IMR-90 (cell line): ENCODE data around the gene GNA14. TPM values are rescaled to one million over a fixed set of nuclear protein-coding genes. Genes with fewer than 3 reads are reported as not detected.

ENCODE experiments used
- ATAC-seq: fragments of 200-7000 bp; cut with Tn5 transposase; 2 replicates; pipeline ENCODE4 v1.9.1; 2020; ENCODE audit warnings: low read depth, mild to moderate bottlenecking, moderate library complexity
- BruUV-seq: library from RNA; stranded (reverse); fragments of 400-500 nt; replicated peaks from 2 replicates; lab custom pipeline; 2021; lab: Mats Ljungman, UMichigan
- CTCF ChIA-PET: fragments of 300-600 bp; formaldehyde crosslinking; extraction: SDS; loops from one replicate; lab custom pipeline; 2021; ENCODE audit warnings: antibody characterized with exemption; lab: Yijun Ruan, JAX
- POLR2A ChIA-PET: fragments of 300-600 bp; sonication (Branson Sonifier 250); formaldehyde crosslinking; loops from one replicate; lab custom pipeline; 2022; ENCODE audit warnings: antibody characterized with exemption; ENCODE audit not compliant: unreplicated experiment; lab: Charles Lee
- DNase-seq: peaks from one replicate; pipeline ENCODE4 v3.0.0; 2013
- H2AFZ ChIP-seq: replicated peaks from 2 replicates; pipeline ENCODE3; 2013; ENCODE audit warnings: low read length, mild to moderate bottlenecking; ENCODE audit not compliant: poor library complexity
- H2AK5ac ChIP-seq: 2 replicates; pipeline ENCODE4 v1.6.1; 2013; ENCODE audit warnings: low read depth, low read length, inconsistent platforms
- H2AK9ac ChIP-seq: replicated peaks from 2 replicates; pipeline ENCODE3; 2013; ENCODE audit warnings: mild to moderate bottlenecking, low read depth, low read length, moderate library complexity; ENCODE audit not compliant: poor library complexity
- H2BK120ac ChIP-seq: 2 replicates; pipeline ENCODE4 v1.6.1; 2013; ENCODE audit warnings: low read depth, low read length, inconsistent platforms
- H2BK15ac ChIP-seq: 3 replicates; pipeline ENCODE4 v1.6.1; 2013; ENCODE audit warnings: low read depth, low read length, inconsistent platforms
- H2BK20ac ChIP-seq: 2 replicates; pipeline ENCODE4 v1.6.1; 2013; ENCODE audit warnings: low read depth, mild to moderate bottlenecking, inconsistent platforms, low read length, moderate library complexity
- H2BK5ac ChIP-seq: 2 replicates; pipeline ENCODE4 v1.6.1; 2013; ENCODE audit warnings: mild to moderate bottlenecking, low read depth, low read length, inconsistent platforms; ENCODE audit not compliant: poor library complexity, severe bottlenecking
- H3K14ac ChIP-seq: replicated peaks from 2 replicates; pipeline ENCODE4 v1.6.1; 2013; ENCODE audit warnings: low read depth, low read length, inconsistent platforms
- H3K18ac ChIP-seq: 2 replicates; pipeline ENCODE4 v1.6.1; 2013; ENCODE audit warnings: low read depth, low read length, control low read depth
- H3K23ac ChIP-seq: 2 replicates; pipeline ENCODE4 v1.6.1; 2013; ENCODE audit warnings: low read depth, low read length, inconsistent platforms
- H3K27ac ChIP-seq: 2 replicates; pipeline ENCODE4 v1.5.1; 2013; ENCODE audit warnings: mild to moderate bottlenecking, control low read depth, low read length; ENCODE audit not compliant: insufficient read depth
- H3K27me3 ChIP-seq: 2 replicates; pipeline ENCODE4 v1.6.1; 2013; ENCODE audit warnings: low read length; ENCODE audit not compliant: control insufficient read depth, insufficient read depth
- H3K36me3 ChIP-seq: 2 replicates; pipeline ENCODE4 v1.6.1; 2013; ENCODE audit warnings: low read length, mixed read lengths; ENCODE audit not compliant: control insufficient read depth, insufficient read depth
- H3K4ac ChIP-seq: 2 replicates; pipeline ENCODE4 v1.6.1; 2013; ENCODE audit warnings: low read depth, low read length, inconsistent platforms
- H3K4me1 ChIP-seq: 2 replicates; pipeline ENCODE4 v1.6.1; 2013; ENCODE audit warnings: low read length, mixed read lengths; ENCODE audit not compliant: control insufficient read depth, insufficient read depth
- H3K4me2 ChIP-seq: 2 replicates; pipeline ENCODE4 v1.6.1; 2013; ENCODE audit warnings: low read depth, mild to moderate bottlenecking, control low read depth, low read length, moderate library complexity
- H3K4me3 ChIP-seq: 2 replicates; pipeline ENCODE4 v1.5.1; 2013; ENCODE audit warnings: low read depth, mild to moderate bottlenecking, control low read depth, low read length, moderate library complexity; ENCODE audit not compliant: insufficient read depth
- H3K56ac ChIP-seq: 2 replicates; pipeline ENCODE4 v1.6.1; 2013; ENCODE audit warnings: low read length, inconsistent platforms; ENCODE audit not compliant: insufficient read depth; ENCODE audit errors: extremely low read depth
- H3K79me1 ChIP-seq, 2 experiments: 2 replicates each; pipeline ENCODE4 v1.6.1; 2013; ENCODE audit warnings: low read length in 2 of 2, inconsistent platforms in 1 of 2, low read depth in 1 of 2
- H3K9ac ChIP-seq: 2 replicates; pipeline ENCODE4 v1.6.1; 2013; ENCODE audit warnings: low read depth, low read length, control low read depth
- H3K9me1 ChIP-seq: 2 replicates; pipeline ENCODE4 v1.6.1; 2013; ENCODE audit warnings: low read length, inconsistent platforms; ENCODE audit not compliant: insufficient read depth
- H3K9me3 ChIP-seq: 2 replicates; pipeline ENCODE4 v1.6.1; 2013; ENCODE audit warnings: low read length; ENCODE audit not compliant: control insufficient read depth, insufficient read depth
- H4K20me1 ChIP-seq: 2 replicates; pipeline ENCODE4 v1.6.1; 2013; ENCODE audit warnings: low read length, inconsistent platforms; ENCODE audit not compliant: insufficient read depth
- H4K5ac ChIP-seq: 2 replicates; pipeline ENCODE4 v1.6.1; 2013; ENCODE audit warnings: mild to moderate bottlenecking, low read depth, low read length, control low read depth
- H4K8ac ChIP-seq, 2 experiments: 2 replicates each; pipeline ENCODE4 v1.6.1; 2013; ENCODE audit warnings: low read depth in 2 of 2, low read length in 2 of 2, control low read depth in 1 of 2, inconsistent platforms in 1 of 2
- H4K91ac ChIP-seq: 2 replicates; pipeline ENCODE4 v1.6.1; 2013; ENCODE audit warnings: low read depth, low read length, inconsistent platforms; ENCODE audit not compliant: insufficient read depth
- BHLHE40 ChIP-seq: fragments of 150-350 bp; IDR thresholded peaks from 2 replicates; pipeline ENCODE4 v1.6.1; 2016; ENCODE audit warnings: mild to moderate bottlenecking, low read depth, low read length
- CEBPB ChIP-seq: IDR thresholded peaks from 2 replicates; pipeline ENCODE4 v1.6.1; 2012; ENCODE audit warnings: low read depth, low read length, improper control_type of control experiment
- MAZ ChIP-seq: IDR thresholded peaks from 2 replicates; pipeline ENCODE4 v1.6.1; 2012; ENCODE audit warnings: low read depth, mild to moderate bottlenecking, low read length, improper control_type of control experiment, moderate library complexity, borderline replicate concordance
- MXI1 ChIP-seq: IDR thresholded peaks from 2 replicates; pipeline ENCODE4 v1.6.1; 2012; ENCODE audit warnings: low read depth, mild to moderate bottlenecking, low read length, moderate library complexity, borderline replicate concordance
- USF2 ChIP-seq: fragments of 150-350 bp; IDR thresholded peaks from 2 replicates; pipeline ENCODE4 v1.6.1; 2017; ENCODE audit warnings: mild to moderate bottlenecking, antibody characterized with exemption, low read length, low read depth
- WGBS, 2 experiments: methylation state at CpG; one replicate each; pipeline versions ENCODE4 v1.1.5 to v1.1.7; 2013; ENCODE audit warnings: missing lambda C conversion rate in 2 of 2; ENCODE audit not compliant: insufficient read length in 1 of 2; ENCODE audit errors: extremely low coverage in 2 of 2; 5-methylcytosine and 5-hydroxymethylcytosine counted together
- dilution Hi-C: fragments of 300-500 bp; cut with HindIII; formaldehyde crosslinking; loops from one replicate; pipeline ENCODE4 v1.14.3; 2018; ENCODE audit warnings: low sequenced_read_pairs; ENCODE audit not compliant: unreplicated experiment
- in situ Hi-C: fragments of 300-500 bp; cut with MboI; formaldehyde crosslinking; loops from 3 replicates; pipeline ENCODE4 v1.14.3; 2019; ENCODE audit warnings: low sequenced_read_pairs, inconsistent platforms, mixed read lengths
- intact Hi-C: fragments of 100-400 bp; cut with micrococcal nuclease; formaldehyde crosslinking; loops from 2 replicates; pipeline ENCODE4 v1.10.0; 2022
- polyA plus RNA-seq, 3 experiments: library from polyadenylated mRNA; depleted of rRNA; stranded (reverse); fragments of >200 nt; gene quantifications; 2 replicates each; pipeline ENCODE4 v1.2.3, GENCODE V29; 2012; ENCODE audit warnings: low replicate concordance in 1 of 3
- total RNA-seq: library from RNA; depleted of rRNA; stranded (reverse); fragments of >200 nt; gene quantifications from 2 replicates; pipeline ENCODE4 v1.2.3, GENCODE V29; 2012

Gene GNA14
- total and polyA plus RNA-seq, 2 of the 4 experiments (the other 2 are of a cell fraction): under 0.01 to 0.03 TPM

GRCh38 chr9:77427256-77427927 lies 220.7 kb downstream of the GNA14 start:
- Histone ChIP-seq H4K8ac (no peak overlapping the region), H3K9me1 (no peaks in the 10 kb centered on the region), H2AK9ac (no peak overlapping the region), H3K4me2 (no peak overlapping the region), H2BK120ac (no peak overlapping the region), H2BK15ac (no peak overlapping the region), H2BK5ac (no peak overlapping the region), H2BK20ac (no peak overlapping the region), H3K27ac (no peak overlapping the region), H3K27me3 (no peaks in the 10 kb centered on the region), H3K9ac (no peak overlapping the region), H3K18ac (no peak overlapping the region), H3K9me3 (no peaks in the 10 kb centered on the region), H2AFZ (no peak overlapping the region), H3K79me1 (no peaks in the 10 kb centered on the region), H4K5ac (no peak overlapping the region), H3K4ac (no peak overlapping the region), H4K20me1 (no peaks in the 10 kb centered on the region), H3K23ac (no peak overlapping the region), H3K56ac (no peak overlapping the region), H3K4me3 (no peak overlapping the region), H3K14ac (no peak overlapping the region), H3K36me3 (no peaks in the 10 kb centered on the region), H3K4me1 (no peaks in the 10 kb centered on the region), H4K91ac (no peak overlapping the region), H2AK5ac (no peak overlapping the region)
- dilution Hi-C loops (no loop called here), intact Hi-C loops (no loop called here), in situ Hi-C loops (no loop called here)
- no TSS peak for BruUV-seq
- 100% methylated on average over 1 of the region's 7 CpGs; no CpG with 5 or more reads in 1 of the 2 experiments for WGBS, 2 experiments
- ATAC-seq: no peak
- CTCF ChIA-PET: interaction anchor here (0.7 kb wide), 1 partner anchor 261 kb away, joined by 3 read pairs; no protein-coding TSS in a partner anchor
- POLR2A ChIA-PET: no interaction called here
- TF ChIP-seq MXI1 (no peak), MAZ (no peak), USF2 (no peak), BHLHE40 (no peak), CEBPB (no peak)
- no peak for DNase-seq
